ENCODE results near the gene CACNA1C.

CACNA1C gene

DNA sequence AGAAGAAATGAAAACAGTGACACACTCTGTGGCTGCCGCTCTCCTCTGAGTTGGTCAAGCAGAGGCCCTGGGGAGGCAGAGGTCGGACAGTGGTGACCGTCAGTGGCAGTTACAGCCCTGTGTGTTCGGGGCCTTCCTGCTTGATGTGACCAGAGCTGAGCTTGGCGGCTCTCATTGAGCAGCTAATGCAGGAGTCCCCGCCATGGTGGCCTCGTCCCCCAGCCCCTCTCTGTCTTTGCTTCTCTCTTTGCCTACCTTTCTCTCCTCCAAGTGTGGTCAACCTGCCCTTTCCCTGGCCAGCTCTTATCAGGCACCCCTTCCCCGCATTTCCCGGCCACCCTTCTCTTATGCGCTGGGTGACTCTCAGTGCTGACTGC is 362.8 kb downstream of the CACNA1C start:
- TF ChIP-seq, protein P1, sequence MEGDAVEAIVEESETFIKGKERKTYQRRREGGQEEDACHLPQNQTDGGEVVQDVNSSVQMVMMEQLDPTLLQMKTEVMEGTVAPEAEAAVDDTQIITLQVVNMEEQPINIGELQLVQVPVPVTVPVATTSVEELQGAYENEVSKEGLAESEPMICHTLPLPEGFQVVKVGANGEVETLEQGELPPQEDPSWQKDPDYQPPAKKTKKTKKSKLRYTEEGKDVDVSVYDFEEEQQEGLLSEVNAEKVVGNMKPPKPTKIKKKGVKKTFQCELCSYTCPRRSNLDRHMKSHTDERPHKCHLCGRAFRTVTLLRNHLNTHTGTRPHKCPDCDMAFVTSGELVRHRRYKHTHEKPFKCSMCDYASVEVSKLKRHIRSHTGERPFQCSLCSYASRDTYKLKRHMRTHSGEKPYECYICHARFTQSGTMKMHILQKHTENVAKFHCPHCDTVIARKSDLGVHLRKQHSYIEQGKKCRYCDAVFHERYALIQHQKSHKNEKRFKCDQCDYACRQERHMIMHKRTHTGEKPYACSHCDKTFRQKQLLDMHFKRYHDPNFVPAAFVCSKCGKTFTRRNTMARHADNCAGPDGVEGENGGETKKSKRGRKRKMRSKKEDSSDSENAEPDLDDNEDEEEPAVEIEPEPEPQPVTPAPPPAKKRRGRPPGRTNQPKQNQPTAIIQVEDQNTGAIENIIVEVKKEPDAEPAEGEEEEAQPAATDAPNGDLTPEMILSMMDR (IDR thresholded peaks at IDR 0.05; ENCODE audit: insufficient read depth, missing control alignments): no peak
- DNase-seq (ENCODE audit: insufficient read length, low spot score) (no peak), FAIRE-seq (no peak)

DNA sequence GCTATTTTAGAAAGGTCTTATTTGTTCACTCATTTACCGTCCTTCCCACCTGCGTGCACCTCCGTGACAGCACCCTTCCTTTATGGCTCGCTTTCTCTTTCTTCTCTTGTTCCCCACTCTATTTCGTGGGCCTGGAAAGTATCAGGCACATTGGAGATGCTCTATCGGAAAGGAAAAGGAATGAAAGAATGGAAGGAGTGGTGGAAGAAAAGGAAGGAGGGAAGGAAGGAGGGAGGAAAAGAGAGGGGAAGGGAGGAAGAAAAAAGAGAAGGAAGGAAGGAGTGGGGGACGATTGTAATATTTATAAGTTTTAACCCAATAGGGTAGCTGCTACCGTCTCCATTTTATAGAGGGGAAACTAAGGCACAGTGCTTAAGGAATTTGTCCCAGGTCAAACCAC is 363.4 kb downstream of the CACNA1C start:
- DNase-seq (ENCODE audit: insufficient read length, low spot score): no peak
- FAIRE-seq: no peak

DNA sequence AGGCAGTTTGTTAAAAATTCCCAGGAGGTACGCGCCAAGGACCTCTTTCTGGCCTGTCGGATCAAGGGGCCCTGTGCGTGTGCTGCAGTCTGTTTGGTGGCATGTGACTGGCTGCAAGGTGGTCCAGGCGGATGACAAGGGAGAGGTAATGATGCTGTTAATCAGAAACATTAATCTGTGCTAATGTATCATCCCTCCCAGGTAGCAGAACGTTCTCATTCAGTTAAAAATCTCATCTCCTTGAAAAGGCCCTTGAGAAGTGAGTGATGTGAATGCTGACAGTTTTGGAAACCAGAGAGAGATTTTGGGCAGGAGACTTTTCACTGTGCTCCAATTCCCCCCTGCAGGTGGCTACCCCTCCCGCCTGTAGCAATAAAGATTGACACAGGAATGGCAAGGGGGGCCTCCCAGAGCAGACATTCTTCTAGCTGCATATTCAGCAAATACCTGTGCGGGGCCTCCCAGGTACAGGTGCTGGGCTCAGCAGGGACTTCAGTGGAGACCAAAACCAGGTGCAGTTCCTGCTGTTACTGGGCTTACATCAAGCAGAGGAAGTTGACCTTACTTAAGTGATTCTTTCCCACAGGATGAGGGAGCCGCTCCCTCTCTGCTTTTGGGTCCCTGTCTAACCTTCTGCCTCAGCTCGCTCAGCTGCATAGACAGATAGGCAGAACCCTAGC is 364.8 kb downstream of the CACNA1C start:
- DNase-seq (ENCODE audit: insufficient read length, low spot score) (no peak), FAIRE-seq (no peak)
- TF ChIP-seq, protein P1 (IDR thresholded peaks at IDR 0.05; ENCODE audit: insufficient read depth, missing control alignments): no peak

More for the DNA sequence above, 363.4 kb downstream of the CACNA1C start:
- TF ChIP-seq, protein P1 (IDR thresholded peaks at IDR 0.05; ENCODE audit: insufficient read depth, missing control alignments): no peak

DNA sequence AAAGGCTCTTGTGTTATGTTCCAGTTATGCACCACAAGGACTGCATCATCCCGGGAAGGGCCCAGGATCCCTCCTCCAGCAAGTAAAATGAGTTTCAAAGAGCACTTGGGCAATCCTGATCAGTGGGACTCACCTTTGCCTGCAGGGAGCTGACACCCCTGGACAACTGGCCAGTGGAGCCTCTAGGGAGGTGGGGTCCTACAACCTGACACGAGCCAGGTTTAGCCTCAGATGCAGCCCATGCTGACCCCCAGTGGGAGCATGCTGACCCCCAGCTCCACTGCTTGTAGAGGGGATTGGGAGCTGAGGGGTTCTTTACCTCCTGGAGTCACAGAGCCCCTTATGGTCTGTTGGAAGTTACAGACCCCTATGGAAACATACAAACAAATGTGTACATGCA is 365.8 kb downstream of the CACNA1C start:
- no peak for FAIRE-seq
- TF ChIP-seq, protein P1 (IDR thresholded peaks at IDR 0.05; ENCODE audit: insufficient read depth, missing control alignments): no peak
- DNase-seq (ENCODE audit: insufficient read length, low spot score): no peak

DNA sequence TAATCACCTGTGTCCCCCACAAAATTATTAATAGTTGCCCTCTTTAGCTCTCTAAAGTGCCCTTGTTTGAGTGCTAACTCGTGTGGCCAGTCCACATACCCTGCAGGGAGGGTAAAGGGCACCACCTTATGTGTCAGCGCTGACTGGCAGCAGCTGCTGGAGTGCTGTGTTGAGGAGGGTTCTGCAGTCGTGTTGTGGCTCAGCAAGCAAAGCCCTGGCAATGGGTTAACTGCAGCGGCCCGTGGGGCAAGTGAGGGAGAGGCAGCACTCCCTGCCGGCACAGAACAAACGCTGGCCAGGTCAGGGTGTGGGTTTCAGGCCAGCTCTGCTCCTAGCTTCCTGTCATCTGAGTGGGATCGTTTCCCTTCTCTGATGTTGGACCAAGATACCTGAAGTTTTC is 369.8 kb downstream of the CACNA1C start:
- TF ChIP-seq, protein P1 (IDR thresholded peaks at IDR 0.05; ENCODE audit: insufficient read depth, missing control alignments): no peak
- DNase-seq (ENCODE audit: insufficient read length, low spot score): no peak
- FAIRE-seq: no peak

DNA sequence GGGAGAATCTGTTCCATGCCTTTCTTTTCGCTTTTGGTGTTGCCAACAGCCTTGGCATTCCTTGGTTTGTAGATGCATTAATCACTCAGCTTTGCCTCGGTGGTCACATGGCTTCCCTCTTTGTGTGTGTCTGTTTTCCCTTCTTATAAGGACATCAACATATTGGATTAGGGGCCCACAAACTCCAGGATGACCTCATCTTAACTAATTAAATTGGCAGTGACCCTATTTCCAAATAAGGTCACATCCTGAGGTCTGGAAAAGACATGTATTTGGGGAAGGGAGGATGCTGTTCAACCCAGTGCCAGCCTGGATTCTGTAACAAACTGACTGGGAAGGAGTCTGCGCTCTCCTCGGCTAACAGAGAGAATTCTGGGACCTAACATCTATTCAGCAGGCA is 376.2 kb downstream of the CACNA1C start:
- DNase-seq (ENCODE audit: insufficient read length, low spot score) (no peak), FAIRE-seq (no peak)
- TF ChIP-seq, protein P1 (IDR thresholded peaks at IDR 0.05; ENCODE audit: insufficient read depth, missing control alignments): no peak

DNA sequence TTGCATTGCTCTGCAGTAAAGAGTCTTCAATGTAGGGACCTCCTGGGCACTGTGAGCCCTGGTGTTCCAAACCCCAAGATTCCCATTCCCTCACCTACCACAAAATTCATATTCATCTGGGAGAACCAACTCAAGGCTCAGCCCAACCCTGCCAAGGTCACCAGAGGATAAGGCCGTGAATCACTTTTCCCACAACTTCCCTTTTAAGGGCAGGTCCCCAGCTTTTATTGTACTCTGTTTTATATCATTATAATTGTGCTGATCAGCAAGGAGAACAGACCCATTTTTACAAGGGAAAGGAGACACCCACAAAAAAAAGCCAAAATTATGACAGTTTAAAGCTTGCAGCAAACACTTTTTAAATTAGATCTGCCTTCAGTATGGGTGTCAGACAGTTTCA is 379.0 kb downstream of the CACNA1C start:
- TF ChIP-seq, protein P1 (IDR thresholded peaks at IDR 0.05; ENCODE audit: insufficient read depth, missing control alignments): no peak
- FAIRE-seq (no peak), DNase-seq (ENCODE audit: insufficient read length, low spot score) (no peak)

Data from D721Med (cell line).